MM.1S (cell line): Measurements from ENCODE around the gene ETV3.

Experiments used
- EZH2 ChIP-seq: fragments of 300-600 bp; sonication (generic); optimal IDR thresholded peaks from 2 replicates; pipeline ENCODE3; 2017; ENCODE audit warnings: low read depth, mild to moderate bottlenecking, antibody characterized with exemption, low read length, mixed read lengths
- EZH2phosphoT487 ChIP-seq: fragments of 300-600 bp; sonication (generic); IDR thresholded peaks from 2 replicates; pipeline ENCODE4 v1.6.1; 2018; ENCODE audit warnings: antibody characterized with exemption, low read length
- TF ChIP-seq, protein P1 (sequence below): fragments of 300-600 bp; sonication (generic); IDR thresholded peaks from 2 replicates; pipeline ENCODE4 v1.5.1; 2016; ENCODE audit warnings: antibody characterized with exemption, low read length, mixed read lengths

DNA sequence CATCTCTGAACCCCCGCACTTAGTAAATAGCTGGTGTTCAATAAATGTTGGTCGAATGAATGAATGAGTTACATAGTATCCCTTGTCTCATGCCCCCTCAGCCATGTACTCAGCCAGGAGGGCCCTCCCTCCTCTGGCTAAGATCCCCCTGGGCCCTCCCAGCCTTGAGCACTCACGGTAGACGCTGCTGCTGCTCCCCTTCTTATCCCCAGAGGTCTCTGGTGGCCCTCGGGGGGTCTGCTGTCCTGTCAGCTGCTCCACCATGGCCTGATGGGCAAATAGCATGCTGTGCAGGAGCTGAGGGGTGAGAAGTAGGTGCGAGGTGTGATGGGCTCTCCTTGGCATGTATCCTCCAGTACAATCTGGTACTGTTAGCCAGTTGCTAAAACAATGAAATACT, 40.5 kb downstream of the ETV3 start:
- TF ChIP-seq, protein P1, sequence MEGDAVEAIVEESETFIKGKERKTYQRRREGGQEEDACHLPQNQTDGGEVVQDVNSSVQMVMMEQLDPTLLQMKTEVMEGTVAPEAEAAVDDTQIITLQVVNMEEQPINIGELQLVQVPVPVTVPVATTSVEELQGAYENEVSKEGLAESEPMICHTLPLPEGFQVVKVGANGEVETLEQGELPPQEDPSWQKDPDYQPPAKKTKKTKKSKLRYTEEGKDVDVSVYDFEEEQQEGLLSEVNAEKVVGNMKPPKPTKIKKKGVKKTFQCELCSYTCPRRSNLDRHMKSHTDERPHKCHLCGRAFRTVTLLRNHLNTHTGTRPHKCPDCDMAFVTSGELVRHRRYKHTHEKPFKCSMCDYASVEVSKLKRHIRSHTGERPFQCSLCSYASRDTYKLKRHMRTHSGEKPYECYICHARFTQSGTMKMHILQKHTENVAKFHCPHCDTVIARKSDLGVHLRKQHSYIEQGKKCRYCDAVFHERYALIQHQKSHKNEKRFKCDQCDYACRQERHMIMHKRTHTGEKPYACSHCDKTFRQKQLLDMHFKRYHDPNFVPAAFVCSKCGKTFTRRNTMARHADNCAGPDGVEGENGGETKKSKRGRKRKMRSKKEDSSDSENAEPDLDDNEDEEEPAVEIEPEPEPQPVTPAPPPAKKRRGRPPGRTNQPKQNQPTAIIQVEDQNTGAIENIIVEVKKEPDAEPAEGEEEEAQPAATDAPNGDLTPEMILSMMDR: no peak
- TF ChIP-seq EZH2: no peak
- no peak for TF ChIP-seq EZH2phosphoT487
